ENCODE measurements around the gene PTCH1.

Gene PTCH1

DNA sequence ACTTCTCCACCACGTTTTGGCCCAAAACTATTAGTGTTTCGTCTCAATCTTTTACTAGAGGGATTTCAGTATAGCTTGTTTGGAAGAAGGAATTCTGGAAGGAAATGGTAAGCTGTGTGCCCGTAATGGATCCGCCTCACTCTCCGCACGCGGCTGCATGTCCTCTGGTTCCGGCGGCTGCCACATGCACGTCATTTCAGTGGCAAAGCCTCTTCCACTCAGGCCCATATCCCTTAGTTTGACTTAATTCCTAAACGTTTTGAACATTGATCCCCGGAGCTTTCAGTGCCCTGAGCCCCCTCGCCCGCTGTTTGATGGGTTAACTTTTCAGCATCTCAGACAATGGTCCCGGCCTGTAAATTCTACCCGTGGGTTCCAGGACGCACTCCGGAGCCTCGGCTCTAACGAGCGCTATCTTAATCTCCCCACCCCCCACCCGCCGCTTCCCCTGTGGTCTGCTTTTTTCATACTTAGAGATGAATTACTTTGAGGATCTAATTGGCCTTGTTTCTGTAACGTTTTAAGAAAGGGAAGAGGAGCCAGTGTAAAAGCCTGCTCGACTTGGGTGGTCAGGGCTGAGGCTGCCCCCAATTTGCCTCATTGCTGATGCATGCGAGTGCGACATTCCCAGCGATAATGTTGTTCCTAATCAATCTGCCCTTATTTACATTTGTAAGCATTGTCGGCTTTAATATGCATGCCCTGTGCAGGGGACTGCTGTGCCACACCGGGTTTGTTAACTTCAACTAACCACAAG is 4.6 kb downstream of the PTCH1 start:
- DNase-seq: no peak

DNA sequence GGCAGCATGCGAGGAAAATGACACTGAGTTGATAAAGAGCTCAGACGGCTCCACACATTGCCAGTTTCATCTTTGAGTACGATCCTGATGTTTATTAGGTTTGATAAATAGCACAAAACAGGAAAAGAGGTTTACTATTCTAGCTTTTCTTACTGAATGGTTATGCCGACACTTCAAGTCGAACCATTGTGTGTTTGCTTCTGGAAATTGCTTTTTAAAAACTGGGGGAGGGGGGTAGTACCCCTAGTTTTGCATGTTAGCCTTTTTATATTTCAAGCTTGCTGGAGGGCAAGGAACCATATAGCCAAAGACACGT is 5.2 kb downstream of the PTCH1 start:
- DNase-seq: no peak

DNA sequence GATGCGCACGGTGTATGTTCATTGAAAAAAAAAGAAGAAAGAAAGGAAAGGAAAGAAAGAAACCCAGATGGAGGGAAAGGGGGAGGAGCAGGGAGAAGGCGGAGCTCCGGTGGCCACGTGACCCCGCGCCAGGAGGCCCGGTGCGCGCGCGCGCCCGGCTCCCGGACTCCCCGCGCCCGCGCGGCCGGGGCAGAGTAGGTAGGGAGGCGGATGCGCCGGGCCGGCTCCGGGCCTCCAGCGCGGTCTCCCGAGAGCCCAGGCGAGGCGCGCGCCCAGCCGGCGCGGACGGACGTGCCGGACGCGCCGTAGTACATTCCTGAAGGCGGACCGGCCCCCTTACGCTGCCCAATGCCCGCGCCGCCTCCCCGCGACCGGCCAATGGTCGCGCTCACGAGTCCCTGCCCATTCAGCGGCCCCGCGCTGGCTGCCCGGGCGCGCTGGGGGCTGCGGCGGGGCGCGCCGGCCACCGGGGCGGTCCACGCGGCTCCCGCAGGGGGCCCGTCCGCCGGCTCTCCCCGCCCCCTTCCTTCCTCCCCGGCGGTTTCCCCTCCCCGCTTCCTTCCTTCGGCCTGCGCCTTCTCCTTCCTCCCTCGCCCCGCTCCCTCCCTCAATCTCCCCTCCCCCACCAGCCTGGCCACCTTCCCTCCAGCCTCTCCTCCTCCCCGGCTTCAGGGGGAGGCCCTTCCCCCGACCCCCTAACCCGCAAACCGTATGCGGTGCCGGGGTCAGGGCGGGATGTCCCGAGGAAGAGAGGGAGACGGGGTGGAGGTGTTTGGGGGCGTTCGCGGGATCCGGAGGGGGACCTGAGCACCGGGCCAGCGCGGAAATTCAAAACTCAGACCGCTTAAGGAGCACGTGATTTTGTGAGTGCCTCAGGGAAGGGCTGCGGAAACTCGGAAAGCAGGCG is 5.8 kb downstream of the PTCH1 start:
- DNase-seq: peak; percentile 47 to 62

DNA sequence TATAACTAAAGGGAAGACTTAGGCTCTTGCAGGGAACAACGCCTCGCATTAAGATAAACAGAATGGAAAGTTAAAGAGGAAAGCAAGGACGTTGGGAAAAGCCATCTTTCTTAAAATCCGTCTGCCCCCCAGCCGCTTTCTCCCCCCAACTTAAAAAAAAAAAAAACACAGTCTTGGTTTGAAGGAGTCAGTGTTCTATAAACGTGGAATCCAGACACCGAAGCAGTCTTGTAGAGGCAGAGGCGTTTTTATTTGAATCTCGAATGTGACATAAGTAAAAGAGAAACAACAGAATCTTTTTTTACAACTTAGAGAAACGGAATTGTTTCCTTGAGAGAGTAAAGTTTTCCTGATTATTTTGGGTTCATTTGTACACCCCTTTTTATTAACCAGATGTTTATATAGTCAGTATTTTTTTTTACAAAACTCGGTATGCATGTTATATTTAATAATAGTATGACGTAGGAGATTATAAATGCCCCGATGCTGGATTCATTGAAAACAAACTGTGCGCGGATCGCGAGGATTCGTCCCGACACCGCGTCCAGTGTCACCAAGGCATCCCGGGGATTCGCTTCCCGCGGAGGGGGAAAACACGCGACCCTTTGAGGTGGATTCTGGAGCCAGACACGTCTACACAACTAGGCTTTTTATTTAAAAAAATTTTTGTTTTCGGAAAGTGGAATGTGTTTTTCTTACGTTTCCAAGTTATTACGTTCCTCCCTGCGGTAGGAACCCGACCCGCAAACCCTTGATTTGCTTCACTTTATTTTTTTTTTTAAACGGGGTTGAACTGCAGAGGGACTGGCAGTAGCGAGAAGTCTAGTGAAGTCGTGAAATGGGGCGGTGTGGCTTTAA is 6.7 kb downstream of the PTCH1 start:
- no peak for DNase-seq

DNA sequence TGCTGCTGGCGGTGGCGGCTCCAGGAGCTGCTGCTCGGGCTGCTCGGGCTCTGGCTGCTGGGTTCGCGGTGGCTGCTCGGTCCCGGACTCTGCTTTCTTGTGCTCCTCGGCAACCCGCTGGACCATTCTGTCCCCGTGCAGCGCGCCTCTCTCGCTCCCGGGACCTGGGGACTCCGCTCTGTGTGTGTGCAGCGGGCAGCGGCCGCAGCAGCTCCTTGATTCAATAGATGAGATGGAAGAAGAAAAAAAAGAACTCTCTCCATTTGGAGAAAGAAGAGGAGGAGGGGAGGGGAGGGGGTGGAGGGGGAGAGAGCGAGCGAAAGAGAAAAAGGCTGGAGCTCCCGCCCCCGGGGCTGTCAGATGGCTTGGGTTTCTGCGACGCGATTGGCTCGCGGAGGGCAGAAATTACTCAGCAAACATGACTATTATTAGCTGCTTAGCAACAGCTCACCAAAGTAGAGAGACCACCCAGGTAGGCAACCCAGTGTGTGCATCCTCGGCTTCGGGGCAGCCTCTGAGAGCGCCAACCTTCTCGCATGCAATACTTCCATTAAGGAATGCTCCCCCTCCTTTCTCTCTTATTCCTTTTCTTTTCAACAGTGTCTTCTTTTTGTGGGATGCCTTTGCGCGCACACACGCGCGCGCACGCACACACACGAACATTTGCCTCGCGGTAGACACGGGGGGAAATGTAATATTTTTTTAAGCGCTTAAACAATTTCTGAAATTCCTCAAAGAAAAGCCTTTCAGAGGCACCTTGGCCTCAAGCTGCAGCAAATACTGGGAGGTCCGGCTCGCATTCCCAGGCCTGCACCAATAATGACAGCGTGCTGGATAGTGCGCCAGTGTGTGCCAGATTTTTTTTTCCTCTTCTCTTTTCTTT is 7.6 kb downstream of the PTCH1 start:
- no peak for DNase-seq

DNA sequence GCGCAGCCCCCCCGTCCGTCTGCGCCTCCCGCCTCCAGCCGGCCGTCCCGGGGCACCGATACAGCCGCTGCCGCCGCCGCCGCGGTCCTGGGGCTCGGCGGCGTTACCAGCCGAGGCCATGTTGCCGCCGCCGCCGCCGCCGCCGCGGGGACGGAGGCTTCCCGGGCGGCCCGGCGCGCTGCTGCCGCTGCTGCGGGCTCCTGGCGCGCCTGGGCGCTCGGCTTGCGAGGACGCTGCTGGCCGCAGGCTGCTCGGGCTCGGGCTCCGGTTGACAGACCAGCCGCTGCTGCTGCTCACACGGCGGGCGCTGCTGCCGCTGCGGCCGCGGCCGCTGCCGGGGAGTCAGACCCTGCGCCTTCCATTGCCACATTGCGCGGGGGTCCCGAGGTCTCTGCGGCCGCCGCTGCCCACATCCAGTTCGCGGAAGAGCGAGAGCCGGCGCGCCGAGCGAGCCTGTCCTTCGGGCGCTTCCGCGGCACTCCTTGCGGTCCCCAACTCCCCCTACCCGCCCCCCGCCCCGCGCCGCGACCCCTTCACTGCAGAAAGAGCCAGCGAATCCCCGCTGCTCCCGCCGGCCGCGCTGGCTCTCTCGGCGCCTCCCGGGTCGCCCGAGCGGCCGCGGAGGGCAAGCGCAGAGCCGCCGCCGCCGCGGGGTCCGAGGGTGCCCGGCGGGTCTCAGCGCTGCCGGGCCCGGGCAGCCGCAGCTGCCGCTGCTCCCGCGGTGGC is 8.4 kb downstream of the PTCH1 start:
- peak in 1 of 2 donors; percentile 18 for DNase-seq

DNA sequence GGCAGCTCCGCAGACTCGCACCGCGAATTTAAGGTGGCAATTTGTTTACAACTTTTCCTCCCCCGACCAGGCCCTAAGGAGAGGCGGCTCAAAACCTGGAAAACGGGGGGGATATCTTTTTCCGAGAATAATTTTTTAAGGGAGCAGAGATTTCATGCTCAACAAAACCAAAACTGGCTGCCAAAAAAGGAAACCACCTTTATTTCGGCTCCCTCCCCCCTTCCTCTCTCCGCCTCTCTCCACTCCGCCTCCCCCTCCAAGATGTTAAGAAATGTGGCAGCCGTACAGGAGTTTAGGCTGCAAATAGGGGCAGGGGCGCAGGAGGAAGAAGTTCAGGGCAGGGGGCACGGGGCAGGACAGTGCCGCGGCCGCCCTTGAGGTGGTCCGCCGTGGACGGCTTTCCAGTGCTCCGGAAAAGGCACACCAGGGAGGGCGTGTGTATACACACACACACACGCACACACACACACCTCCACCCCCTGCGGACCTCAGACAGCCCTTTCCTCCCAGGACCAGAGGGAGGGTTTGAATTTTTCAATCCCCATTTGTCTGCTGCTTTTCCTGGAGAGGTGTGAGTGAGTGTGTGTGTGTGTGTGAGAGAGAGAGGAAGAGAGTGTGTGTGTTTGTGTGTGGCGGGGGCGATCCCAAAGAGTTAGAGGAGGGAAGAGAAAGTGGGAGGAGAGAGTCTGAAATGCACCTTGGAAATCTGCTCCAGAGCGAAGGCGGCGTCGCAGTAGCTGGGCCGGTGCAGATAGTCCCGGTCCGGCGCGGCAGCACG is 9.1 kb downstream of the PTCH1 start:
- DNase-seq: no peak

DNA sequence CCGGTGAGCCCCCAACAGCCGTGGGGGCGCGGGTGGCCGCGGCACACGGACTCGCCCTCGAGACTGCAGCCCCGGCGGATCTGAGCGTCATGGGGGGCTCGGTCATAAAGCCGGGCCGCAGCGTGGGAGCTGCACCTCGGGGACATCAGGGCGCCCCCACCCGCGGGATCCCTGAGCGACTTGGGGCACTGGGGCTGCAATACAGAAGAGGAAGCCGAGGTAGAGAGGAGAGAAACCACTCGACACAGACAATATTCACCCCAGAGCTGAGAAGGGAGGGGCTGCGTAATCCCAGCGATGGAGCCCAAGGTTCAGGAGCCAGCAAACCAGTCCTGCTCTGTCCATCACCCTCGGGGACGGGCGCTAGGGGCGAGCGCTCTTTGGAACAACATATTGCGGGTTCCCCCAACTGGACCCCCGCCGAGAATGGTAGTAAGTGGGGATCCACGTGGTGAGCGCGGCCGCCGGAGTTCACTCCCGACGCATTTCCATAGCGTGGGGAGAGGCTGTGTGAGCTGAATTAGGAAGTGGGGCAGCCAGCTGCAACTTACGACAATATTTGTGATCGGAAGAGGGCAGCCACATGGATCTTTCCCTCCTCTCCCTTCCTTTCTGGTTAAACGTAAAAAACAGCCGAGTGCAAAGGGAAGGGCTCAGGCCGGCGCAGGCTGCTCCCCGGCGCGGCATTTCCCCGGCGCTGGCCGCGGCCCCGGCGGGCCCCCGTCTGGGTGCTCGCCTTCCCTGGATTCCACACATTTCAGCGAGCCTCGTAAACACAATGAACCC is 9.9 kb downstream of the PTCH1 start:
- DNase-seq: peak in 1 of 2 donors; percentile 37

DNA sequence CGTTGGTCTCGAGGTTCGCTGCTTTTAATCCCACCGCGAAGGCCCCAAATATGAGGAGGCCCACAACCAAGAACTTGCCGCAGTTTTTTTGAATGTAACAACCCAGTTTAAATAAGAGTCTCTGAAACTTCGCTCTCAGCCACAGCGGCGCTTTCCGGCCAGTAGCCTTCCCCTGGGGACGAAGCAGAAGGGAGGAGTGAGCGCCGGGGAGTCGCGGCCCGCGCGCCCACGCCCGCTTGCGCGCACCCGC is 10.4 kb downstream of the PTCH1 start:
- DNase-seq: no peak

DNA sequence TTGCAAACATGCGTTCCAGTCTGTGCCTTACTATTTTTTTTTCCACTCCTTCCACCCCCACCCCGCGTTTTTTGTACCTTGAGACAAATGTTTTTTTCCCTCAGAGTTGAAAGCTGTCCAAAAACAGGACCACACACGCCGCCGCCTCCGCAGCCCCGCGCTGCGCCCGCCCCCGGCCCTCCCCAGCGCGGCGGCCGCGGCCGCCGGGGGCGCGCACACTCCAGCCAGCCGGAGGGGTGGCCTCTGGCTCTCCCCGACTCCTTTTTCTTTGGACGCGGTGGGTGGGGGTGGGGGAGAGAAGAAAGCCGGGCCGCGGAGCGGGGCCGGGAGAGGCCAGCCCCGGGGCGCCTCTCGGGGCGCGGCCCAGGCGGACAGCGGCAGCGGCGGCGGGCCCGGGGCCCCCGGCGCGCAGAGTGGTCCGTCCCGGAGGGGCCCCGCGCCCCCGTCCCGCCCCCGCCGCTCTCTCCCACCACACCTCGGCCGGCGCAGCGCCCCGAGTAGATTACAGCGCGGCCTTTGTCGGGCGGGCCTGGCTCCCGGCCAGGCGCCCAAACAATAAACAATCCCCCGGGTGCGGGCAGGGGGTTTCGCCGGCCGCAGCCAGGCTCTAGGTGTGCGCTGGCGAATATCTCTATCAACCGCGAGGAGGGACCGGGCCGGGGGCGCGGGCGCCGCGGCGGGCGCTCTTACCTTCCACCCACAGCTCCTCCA is 10.9 kb downstream of the PTCH1 start:
- DNase-seq: no peak

DNA sequence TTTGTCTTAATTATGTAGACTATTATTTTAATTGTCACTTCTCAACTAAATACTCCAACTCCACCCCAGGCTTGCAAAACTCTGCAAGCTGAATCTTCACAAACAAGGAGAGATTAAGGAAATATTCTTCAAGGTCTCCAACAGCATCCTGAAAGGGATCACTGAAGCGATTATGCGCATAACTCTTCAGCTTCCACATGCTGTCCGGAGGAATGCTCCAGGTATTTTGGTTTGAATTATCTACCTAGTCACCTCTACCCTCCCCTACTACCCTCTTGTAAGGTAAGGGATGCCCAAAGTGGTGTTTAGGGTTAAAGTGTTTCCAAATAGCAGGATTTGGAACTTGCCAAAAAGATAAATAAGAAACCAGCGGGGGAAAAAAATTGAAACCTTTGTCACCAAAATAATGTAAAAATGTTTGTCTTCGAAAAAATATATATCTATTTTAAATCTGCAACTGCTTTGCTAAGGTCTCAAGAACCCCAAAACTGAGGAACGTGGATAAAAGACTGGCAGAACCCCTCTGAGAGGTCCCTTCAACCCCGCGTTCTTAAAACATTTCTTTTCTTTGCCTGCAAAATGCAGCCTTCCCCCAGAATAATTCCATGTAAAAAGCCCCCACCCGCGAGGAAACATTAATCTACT is 11.6 kb downstream of the PTCH1 start:
- no peak for DNase-seq

DNA sequence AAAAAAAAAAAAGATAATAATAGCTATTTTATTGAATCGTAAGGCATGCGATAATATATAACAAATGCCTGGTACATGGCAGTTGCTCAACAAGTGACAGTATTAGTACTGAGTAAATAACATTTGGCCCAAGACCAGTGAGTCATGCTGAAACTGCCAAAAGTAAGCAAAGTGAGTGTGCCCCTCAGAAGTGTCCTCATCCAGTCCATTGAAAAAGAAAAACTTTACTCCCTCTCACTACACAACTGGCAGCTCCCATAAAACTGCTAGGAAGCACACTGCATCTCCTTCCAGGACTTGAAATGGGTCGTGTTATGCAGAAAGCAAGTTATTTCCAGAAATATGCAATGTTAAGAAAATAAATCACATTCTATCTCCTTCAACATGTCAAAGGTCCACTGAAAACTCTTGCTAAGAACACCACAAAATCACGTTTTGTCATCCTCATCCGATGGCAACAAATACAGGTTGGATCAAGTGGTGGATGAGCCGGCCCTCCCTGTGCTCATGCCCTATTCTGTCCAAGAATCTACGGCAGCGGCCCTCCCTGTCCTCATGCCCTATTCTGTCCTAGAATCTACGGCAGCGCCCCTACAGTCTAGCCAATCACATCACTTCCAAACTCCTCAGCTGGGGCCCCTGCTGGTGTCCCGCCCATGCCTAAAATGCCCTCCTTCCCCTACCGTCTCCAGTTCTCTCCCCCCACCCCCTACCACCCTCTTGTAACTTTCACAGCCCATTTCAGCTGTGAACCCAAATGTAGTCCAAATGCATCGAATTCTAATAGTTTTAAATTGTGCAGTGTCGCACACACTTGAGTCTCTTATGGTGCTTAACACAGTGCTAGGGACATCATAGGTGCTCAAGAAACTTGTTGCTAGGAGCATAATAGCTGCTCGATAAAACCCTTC is 12.5 kb downstream of the PTCH1 start:
- DNase-seq: no peak

DNA sequence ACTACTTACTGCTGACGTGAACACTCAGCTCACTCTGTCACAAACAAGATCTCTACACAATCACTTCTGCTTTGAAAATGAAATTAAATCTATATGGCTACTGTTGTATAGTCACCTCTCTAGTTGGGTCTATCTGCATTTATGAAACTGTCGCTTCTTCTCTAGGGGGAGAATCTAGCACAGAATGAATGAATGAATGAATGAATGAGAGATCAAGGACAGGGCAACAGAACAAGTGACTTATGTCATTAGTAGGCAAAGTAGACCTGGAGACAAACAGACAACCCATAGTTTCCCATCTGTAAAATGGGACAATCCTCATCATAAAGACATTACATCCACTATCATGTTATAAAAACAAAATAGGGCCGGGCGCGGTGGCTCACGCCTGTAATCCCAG is 13.4 kb downstream of the PTCH1 start:
- no peak for DNase-seq

DNA sequence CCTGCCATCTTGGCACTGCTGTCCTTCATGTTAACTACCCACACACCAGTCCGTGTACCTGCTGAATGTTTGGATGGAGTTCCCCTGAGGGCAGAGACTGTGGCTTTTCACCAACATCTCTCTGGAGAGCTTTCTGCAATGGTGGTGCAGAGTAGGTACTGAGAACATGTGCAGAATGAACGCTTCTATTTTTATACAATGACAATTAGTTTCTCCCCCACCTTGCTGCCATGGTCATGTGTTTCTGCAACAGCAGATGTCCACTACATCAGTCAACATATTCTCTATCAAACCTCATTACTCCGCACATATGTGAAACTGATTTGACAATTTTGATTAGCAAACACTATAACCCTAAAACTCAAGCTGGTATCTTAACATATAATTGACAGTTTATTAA is 14.5 kb downstream of the PTCH1 start:
- no peak for DNase-seq

DNA sequence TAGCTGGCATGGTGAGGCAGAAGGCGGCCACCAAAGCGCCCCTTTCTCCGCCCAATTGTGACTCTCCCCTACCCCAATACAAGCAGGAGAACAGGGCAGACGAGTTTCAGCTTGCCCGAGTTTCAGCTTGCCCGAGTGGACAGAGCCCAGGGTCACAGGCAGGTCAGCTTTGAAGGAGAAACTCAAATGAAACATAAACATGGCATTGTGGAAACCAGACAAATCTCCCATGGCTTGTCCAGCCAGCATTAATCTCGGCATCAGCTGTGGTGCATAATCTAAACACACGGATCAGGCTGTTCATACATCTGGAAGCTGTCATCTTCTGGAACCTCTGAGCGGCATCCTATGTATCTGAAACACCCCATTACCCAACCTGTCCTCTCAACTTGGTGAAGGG is 16.9 kb downstream of the PTCH1 start:
- DNase-seq: no peak

DNA sequence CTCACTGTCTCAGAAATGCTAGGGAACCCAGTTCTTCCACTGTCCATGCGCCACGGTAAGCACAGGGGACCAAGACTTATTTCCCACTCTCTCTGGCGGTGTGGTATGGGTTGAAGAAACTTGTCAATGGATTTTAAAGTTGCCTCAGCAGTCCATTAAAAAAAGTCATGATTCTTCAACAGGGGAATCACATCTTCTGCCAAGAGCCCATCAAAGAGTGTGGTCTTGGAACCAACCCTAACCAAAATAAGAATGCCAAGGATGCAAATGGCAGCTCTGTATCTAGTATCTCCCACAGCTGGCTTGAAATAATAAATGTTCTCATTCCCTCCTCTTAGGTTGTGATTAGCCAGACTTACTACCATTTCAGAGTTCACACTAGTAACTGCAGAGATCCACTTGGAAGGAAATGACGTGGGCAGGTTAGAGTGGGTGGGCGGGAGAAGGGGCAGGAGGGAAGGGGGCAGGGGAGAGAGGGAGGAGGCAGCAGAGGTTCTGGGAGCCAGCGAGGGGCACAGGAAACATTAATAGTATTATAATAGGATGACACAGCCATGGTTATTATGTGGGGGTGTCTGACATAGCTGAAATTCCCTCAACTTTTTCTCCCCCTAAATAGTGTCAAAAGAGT is 17.6 kb downstream of the PTCH1 start:
- DNase-seq: no peak

DNA sequence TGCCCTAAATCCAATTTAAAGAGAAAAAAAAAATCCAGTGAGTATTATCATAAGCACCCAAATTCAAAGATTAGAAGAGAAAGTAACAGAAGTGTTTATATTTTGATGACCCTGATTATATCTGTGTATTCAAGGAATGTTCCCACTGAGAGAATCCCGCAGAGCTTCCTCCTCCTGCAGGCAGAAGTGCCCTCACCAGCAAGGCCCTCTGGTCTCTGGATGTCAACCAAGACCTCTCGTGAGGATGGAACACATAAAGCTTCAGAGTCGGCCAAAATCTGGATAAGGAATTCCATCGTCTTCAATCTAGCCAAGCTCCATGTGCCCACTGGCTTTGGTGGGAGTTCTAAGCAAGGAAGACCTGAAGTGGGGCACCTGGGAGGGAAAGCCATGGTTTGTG is 18.1 kb downstream of the PTCH1 start:
- DNase-seq: no peak
